ENCODE results near the gene RAPGEF1.

DNA sequence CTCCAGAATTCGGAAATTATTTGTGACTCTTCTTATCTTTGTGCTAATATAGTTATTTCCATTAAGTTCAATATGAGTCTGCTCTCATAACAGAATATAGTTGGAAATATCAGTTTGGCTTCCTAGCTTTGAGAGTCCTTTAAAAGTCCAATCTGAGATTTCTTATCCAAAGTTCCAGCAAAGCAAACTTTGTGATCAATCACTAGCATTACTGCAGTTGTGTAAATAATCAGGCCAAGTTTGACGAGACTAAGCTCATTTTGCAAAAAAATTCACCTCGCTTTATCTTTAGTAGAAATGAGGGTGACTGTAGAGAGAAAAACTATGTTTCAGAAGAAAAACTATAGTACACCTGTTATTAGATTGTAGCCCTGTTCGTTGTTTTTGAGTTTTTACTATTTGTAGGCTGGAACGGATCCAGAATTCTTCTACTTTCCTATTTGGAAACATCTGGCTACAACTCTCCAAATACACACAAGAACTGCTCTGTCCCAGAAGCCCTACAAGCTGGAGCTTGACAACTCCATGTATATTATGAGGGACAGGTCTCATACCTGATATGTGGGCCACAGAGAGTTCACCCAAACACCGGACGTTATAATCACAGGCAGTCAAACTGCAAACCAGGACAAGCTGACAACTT, 47.8 kb downstream of the RAPGEF1 start:
- TF ChIP-seq CTCF (IDR thresholded peaks at IDR 0.05; ENCODE audit: poor library complexity) (no peak), EZH2 (IDR thresholded peaks at IDR 0.05; ENCODE audit: borderline replicate concordance) (no peak), EZH2phosphoT487 (IDR thresholded peaks at IDR 0.05; ENCODE audit: low read depth, severe bottlenecking, unreplicated experiment) (no peak)

All from hepatocyte (in vitro differentiated cells).